Right atrium auricular region (tissue), 2 donors: ENCODE measurements around the gene BOD1L2. TPM values are rescaled to one million over a fixed set of nuclear protein-coding genes. Genes with fewer than 3 reads are reported as not detected.

Experiments
- DNase-seq: peaks from one replicate; pipeline ENCODE4 v3.0.0-alpha.2; 2019; ENCODE audit warnings: low spot score
- H3K27ac ChIP-seq, 2 donors: fragments of 200-600 bp; sonication (generic); 1 replicate in 1 of 2; 2 replicates in 1 of 2; pipeline ENCODE4 v1.5.1; 2016 to 2019
- H3K27me3 ChIP-seq, 2 donors: fragments of 200-600 bp; sonication (generic); one replicate each; pipeline versions ENCODE4 v1.5.1 to v1.6.0; 2017 to 2019
- H3K36me3 ChIP-seq: fragments of 200-600 bp; sonication (generic); one replicate; pipeline ENCODE4 v1.5.1; 2016
- H3K4me1 ChIP-seq, 2 donors: fragments of 200-600 bp; sonication (generic); one replicate each; pipeline versions ENCODE4 v1.5.1 to v1.6.0; 2017 to 2019
- H3K4me3 ChIP-seq, 2 donors: fragments of 200-600 bp; sonication (generic); 1 replicate in 1 of 2; 2 replicates in 1 of 2; pipeline ENCODE4 v1.5.1; 2017 to 2019; ENCODE audit warnings: mild to moderate bottlenecking in 1 of 2, moderate library complexity in 1 of 2
- H3K9me3 ChIP-seq, 2 donors: fragments of 200-600 bp; sonication (generic); one replicate each; pipeline ENCODE4 v1.5.1; 2019
- total RNA-seq, 2 donors: library from RNA; depleted of rRNA; stranded (reverse); fragments of >200 nt; gene quantifications; one replicate each; pipeline ENCODE4 v1.1.0, GENCODE V29; 2016
- TF ChIP-seq, protein P1 (sequence below), 2 donors: fragments of 200-600 bp; sonication (generic); IDR thresholded peaks; one replicate each; pipeline ENCODE4 v1.5.1; 2019; ENCODE audit warnings: antibody characterized with exemption in 2 of 2

BOD1L2 gene
- total RNA-seq, 2 donors from 2014 or later, result not detected

DNA sequence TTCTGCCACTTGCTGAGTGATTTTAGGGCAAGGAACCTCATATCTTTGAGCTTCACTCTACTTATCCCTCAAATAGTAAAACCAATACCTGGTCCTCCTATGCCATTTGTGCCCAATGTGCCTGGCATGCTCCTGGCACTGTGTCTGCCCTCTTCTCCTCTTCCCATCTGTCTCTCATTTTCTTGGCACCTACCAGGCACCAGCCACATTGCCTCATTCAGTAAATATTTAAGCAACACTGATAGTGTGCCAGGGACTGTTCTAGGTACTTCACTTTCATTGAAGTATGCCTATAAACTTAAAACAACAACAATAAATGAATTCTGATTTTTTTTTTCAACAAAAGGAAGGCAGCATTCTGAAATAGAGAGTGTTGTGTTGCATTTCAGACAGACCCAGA is 15.1 kb upstream of the BOD1L2 start:
- peaks cover 0 to 6% of the 10 kb centered on the region in 2 donors for H3K9me3 ChIP-seq
- no peak overlapping the region for H3K27ac ChIP-seq
- H3K4me1 ChIP-seq, result no peaks in the 10 kb centered on the region
- H3K36me3 ChIP-seq, result no peaks in the 10 kb centered on the region
- DNase-seq, result no peak
- TF ChIP-seq, protein P1, sequence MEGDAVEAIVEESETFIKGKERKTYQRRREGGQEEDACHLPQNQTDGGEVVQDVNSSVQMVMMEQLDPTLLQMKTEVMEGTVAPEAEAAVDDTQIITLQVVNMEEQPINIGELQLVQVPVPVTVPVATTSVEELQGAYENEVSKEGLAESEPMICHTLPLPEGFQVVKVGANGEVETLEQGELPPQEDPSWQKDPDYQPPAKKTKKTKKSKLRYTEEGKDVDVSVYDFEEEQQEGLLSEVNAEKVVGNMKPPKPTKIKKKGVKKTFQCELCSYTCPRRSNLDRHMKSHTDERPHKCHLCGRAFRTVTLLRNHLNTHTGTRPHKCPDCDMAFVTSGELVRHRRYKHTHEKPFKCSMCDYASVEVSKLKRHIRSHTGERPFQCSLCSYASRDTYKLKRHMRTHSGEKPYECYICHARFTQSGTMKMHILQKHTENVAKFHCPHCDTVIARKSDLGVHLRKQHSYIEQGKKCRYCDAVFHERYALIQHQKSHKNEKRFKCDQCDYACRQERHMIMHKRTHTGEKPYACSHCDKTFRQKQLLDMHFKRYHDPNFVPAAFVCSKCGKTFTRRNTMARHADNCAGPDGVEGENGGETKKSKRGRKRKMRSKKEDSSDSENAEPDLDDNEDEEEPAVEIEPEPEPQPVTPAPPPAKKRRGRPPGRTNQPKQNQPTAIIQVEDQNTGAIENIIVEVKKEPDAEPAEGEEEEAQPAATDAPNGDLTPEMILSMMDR (IDR thresholded peaks at IDR 0.05), result no peak
- no peak overlapping the region for H3K4me3 ChIP-seq
- no peaks in the 10 kb centered on the region for H3K27me3 ChIP-seq

GRCh38 chr18:57134618-57135135 is 12.2 kb upstream of the BOD1L2 start:
- Histone ChIP-seq H3K4me1 (no peaks in the 10 kb centered on the region), H3K4me3 (no peak overlapping the region)
- TF ChIP-seq, protein P1 (IDR thresholded peaks at IDR 0.05), result no peak

DNA sequence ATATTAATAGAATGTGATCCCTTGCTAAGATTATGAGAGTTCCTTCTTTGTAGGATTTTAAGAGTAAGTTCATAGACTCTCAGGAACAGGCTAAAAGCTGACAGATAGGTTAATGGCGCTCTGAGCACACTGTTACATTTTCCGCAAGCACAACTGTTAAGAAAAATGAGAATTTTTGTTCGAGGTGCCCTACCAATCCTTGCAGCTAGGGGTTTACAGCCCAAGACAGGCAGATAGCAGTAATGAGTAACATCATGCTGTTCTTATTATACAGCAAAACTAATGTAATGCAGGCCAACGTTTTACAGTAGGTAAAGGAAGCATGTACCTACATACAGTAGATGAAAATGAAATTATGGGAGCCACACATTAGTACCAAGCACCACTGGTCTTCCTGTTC is 11.2 kb upstream of the BOD1L2 start:
- DNase-seq, result no peak
- Histone ChIP-seq H3K4me3 (no peak overlapping the region), H3K27me3 (no peaks in the 10 kb centered on the region), H3K9me3 (peaks cover 0 to 6% of the 10 kb centered on the region in 2 donors), H3K36me3 (no peaks in the 10 kb centered on the region), H3K27ac (no peak overlapping the region), H3K4me1 (no peaks in the 10 kb centered on the region)
- TF ChIP-seq, protein P1 (IDR thresholded peaks at IDR 0.05), result no peak

More at GRCh38 chr18:57134618-57135135, 12.2 kb upstream of the BOD1L2 start:
- Histone ChIP-seq H3K36me3 (no peaks in the 10 kb centered on the region), H3K27me3 (no peaks in the 10 kb centered on the region), H3K9me3 (peaks cover 0 to 6% of the 10 kb centered on the region in 2 donors), H3K27ac (no peak overlapping the region)
- no peak for DNase-seq

- no peak overlapping the region for H3K4me3 ChIP-seq
- no peaks in the 10 kb centered on the region for H3K4me1 ChIP-seq
- no peak for DNase-seq
- no peaks in the 10 kb centered on the region for H3K36me3 ChIP-seq
- peaks cover 0 to 6% of the 10 kb centered on the region in 2 donors for H3K9me3 ChIP-seq
- no peaks in the 10 kb centered on the region for H3K27me3 ChIP-seq
- TF ChIP-seq, protein P1 (IDR thresholded peaks at IDR 0.05), result no peak
- no peak overlapping the region for H3K27ac ChIP-seq
Measured at GRCh38 chr18:57137847-57138246, 9.0 kb upstream of the BOD1L2 start.

DNA sequence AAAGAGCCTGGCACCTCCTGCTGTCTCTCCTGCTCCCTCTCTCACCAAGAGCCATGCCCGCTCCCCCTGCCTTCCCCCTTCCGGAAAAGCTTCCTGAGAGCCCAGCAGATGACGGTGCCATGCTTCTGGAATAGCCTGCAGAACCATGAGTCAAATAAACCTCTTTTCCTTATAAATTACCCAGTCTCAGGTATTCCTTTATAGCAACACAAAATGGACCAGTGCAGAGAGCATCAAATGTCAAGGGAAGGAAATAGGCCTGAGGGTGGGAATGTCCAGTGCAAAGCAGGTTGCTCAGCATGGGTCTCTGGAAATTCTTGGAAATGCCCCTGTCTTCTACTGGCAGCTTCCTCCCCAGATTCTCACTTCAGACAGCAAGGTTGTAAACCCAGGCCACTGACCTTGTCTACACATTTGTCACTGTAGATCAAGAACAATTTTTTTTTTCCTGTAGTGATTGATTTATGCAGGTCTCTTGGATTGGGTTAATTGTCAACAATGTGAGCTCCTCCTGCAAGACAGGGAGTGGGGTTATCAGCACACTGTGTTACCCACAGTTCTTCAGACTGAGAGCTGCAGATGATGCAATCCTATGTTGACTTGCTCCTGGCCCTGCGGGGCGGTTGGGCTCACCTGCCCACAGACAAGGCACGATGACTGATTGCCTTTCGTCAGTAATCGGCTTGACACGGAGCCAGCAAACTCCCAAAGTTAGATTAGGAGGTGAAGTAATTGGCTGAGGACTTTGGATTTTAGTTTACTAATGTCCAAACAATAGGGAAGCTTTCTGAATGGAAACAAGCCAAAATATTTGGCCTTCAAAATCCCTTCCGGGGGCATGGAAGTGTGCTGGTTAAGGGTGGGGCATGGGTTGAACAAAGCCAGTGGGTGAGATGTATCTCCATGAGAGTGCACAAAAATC is 5.4 kb upstream of the BOD1L2 start:
- H3K27ac ChIP-seq, result no peak overlapping the region
- H3K4me3 ChIP-seq, result no peak overlapping the region
- H3K9me3 ChIP-seq, result peaks cover 0 to 2% of the 10 kb centered on the region in 2 donors
- DNase-seq, result no peak
- TF ChIP-seq, protein P1 (IDR thresholded peaks at IDR 0.05), result no peak
- no peaks in the 10 kb centered on the region for H3K4me1 ChIP-seq
- no peaks in the 10 kb centered on the region for H3K36me3 ChIP-seq
- H3K27me3 ChIP-seq, result no peaks in the 10 kb centered on the region
